ENCODE results near the gene DNM3. TPM values are rescaled to one million over a fixed set of nuclear protein-coding genes. Genes with fewer than 3 reads are reported as not detected.

Gene DNM3
- polyA plus RNA-seq, 1 of the 3 experiments (the other 2 are of a cell fraction): 0.43 TPM

DNA sequence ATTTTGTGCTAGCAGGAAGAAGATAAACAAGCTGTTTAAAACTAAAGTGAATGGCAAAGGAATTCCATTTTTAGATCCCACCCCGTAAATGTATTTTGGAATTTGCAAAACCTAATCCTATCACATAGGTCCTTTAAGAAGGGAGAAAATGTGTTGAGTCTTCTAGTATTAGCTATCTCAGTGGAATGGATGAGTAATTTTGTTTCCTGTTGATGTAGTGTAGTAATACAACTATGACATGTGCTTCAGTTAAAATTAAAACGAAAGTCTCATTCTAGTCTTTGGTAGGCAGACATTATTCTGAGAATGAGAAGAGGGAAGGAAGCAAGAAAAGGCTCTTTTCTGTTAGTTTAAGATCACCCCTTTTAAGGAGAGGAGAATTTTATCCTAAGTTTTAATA, 313.3 kb downstream of the DNM3 start:
- DNase-seq: no peak
- H2AFZ ChIP-seq (ENCODE audit: low read depth): peak overlapping the region; percentile 51
- no peaks in the 10 kb centered on the region for H3K9me3 ChIP-seq
- H3F3A ChIP-seq (replicated peaks; ENCODE audit: insufficient read depth): peaks cover 14% of the 10 kb centered on the region
- no peaks in the 10 kb centered on the region for H4K20me1 ChIP-seq (ENCODE audit: insufficient read depth)
- H3K9ac ChIP-seq: peak overlapping the region; percentile 70
- peaks cover 3 to 15% of the 10 kb centered on the region in 2 experiments; a peak in 3 of 4 replicates for H3K4me1 ChIP-seq (ENCODE audit: control insufficient read depth in 1 of 2, insufficient read depth in 2 of 2, low read depth in 1 of 2, low read length in 1 of 2)
- no peaks in the 10 kb centered on the region for H3K9me2 ChIP-seq
- ChIA-PET POLR2A (no interaction called here), CTCF (interaction anchor here (1.9 kb wide), 1 partner anchor 245 kb away, joined by 6 read pairs; no protein-coding TSS in a partner anchor)
- no peaks in the 10 kb centered on the region for H3K36me3 ChIP-seq (replicated peaks in 1 of 2; ENCODE audit: control insufficient read depth in 1 of 2, insufficient read depth in 2 of 2, low read length in 1 of 2)
- H3K27ac ChIP-seq (ENCODE audit: low read depth in 2 of 2, low read length in 1 of 2): peak overlapping the region; percentile 89 to 96
- no peaks in the 10 kb centered on the region for H3K27me3 ChIP-seq (ENCODE audit: insufficient read depth)
- H3K4me2 ChIP-seq: peak overlapping the region; percentile 52
- no peak overlapping the region for H3K4me3 ChIP-seq (ENCODE audit: low read depth in 2 of 2, low read length in 1 of 2)
- TF ChIP-seq, protein P1, sequence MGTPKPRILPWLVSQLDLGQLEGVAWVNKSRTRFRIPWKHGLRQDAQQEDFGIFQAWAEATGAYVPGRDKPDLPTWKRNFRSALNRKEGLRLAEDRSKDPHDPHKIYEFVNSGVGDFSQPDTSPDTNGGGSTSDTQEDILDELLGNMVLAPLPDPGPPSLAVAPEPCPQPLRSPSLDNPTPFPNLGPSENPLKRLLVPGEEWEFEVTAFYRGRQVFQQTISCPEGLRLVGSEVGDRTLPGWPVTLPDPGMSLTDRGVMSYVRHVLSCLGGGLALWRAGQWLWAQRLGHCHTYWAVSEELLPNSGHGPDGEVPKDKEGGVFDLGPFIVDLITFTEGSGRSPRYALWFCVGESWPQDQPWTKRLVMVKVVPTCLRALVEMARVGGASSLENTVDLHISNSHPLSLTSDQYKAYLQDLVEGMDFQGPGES (IDR thresholded peaks at IDR 0.05; ENCODE audit: low read depth, low read length): no peak
- TF ChIP-seq RAD21 (IDR thresholded peaks at IDR 0.05; ENCODE audit: low read length): no peak
- no peak for TF ChIP-seq RFX5 (IDR thresholded peaks at IDR 0.05; ENCODE audit: low read length)
- TF ChIP-seq FOXM1 (IDR thresholded peaks at IDR 0.05; ENCODE audit: low read depth): peak; percentile 57; the same call in 1 of the 2 replicates
- TF ChIP-seq MEF2A (IDR thresholded peaks at IDR 0.05; ENCODE audit: borderline replicate concordance, low read depth): 0 out of 2 replicates have a peak, but pooled peaks have one; percentile 34
- TF ChIP-seq FOSL2 (IDR thresholded peaks at IDR 0.05; ENCODE audit: borderline replicate concordance, low read depth): peak; percentile 86
- TF ChIP-seq POLR2AphosphoS5 (IDR thresholded peaks at IDR 0.05; ENCODE audit: low read depth, low read length): peak; percentile 41; the same call in 1 of the 2 replicates
- no peak for TF ChIP-seq FOXJ3 (CRISPR knock-in tag; IDR thresholded peaks at IDR 0.05)
- peak; percentile 83 for TF ChIP-seq JUND (IDR thresholded peaks at IDR 0.05)
- TF ChIP-seq CHD2 (IDR thresholded peaks at IDR 0.05; ENCODE audit: low read length, partially characterized antibody): no peak
- TF ChIP-seq TCF12 (IDR thresholded peaks at IDR 0.05): peak; percentile 79
- peak; percentile 51; the same call in 1 of the 2 replicates for TF ChIP-seq NFIC (IDR thresholded peaks at IDR 0.05; ENCODE audit: borderline replicate concordance)
- TF ChIP-seq, protein P2, sequence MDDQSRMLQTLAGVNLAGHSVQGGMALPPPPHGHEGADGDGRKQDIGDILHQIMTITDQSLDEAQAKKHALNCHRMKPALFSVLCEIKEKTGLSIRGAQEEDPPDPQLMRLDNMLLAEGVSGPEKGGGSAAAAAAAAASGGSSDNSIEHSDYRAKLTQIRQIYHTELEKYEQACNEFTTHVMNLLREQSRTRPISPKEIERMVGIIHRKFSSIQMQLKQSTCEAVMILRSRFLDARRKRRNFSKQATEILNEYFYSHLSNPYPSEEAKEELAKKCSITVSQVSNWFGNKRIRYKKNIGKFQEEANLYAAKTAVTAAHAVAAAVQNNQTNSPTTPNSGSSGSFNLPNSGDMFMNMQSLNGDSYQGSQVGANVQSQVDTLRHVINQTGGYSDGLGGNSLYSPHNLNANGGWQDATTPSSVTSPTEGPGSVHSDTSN (IDR thresholded peaks at IDR 0.05): peak; percentile 49; the same call in 1 of the 2 replicates
- TF ChIP-seq, protein P3, sequence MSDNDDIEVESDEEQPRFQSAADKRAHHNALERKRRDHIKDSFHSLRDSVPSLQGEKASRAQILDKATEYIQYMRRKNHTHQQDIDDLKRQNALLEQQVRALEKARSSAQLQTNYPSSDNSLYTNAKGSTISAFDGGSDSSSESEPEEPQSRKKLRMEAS (IDR thresholded peaks at IDR 0.05; ENCODE audit: low read depth): peak; percentile 88
- TF ChIP-seq EP300 (IDR thresholded peaks at IDR 0.05; ENCODE audit: borderline replicate concordance in 1 of 2, low read depth in 1 of 2, low read length in 1 of 2): peak in 1 of 2 experiments; percentile 68; a peak in 1 of 4 replicates
- 11% methylated on average over 2 of the region's 2 CpGs for WGBS (ENCODE audit: low lambda C conversion rate)
- H3K79me2 ChIP-seq (ENCODE audit: insufficient read depth): no peaks in the 10 kb centered on the region

DNA sequence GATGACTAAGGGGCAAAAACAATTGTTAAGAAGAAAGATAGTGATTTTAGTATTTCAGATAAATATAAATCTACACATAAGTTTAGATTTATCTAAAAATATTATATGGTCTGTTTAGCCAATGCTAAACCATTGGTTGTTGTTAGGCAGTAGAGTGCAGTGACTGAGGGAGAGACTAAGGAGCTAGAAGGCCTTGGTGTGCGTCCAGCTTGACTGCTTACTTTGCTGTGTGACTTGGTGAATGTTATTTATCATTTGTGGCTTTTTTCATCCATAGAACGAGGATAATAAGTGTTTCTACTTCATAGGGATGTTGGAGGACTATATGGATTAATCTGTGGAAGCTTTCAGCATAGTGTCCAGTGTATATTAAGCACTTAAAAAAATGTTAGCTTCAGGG, 314.5 kb downstream of the DNM3 start:
- Histone ChIP-seq H3K4me2 (no peak overlapping the region), H2AFZ (ENCODE audit: low read depth) (peak overlapping the region; percentile 51), H3K27ac (ENCODE audit: low read depth in 2 of 2, low read length in 1 of 2) (peak overlapping the region in 1 of 2 experiments; percentile 96; a peak in 3 of 4 replicates), H3K9me3 (no peaks in the 10 kb centered on the region), H3K27me3 (ENCODE audit: insufficient read depth) (no peaks in the 10 kb centered on the region), H3K79me2 (ENCODE audit: insufficient read depth) (no peaks in the 10 kb centered on the region), H3K9me2 (no peaks in the 10 kb centered on the region), H3K36me3 (replicated peaks in 1 of 2; ENCODE audit: control insufficient read depth in 1 of 2, insufficient read depth in 2 of 2, low read length in 1 of 2) (no peaks in the 10 kb centered on the region), H3K9ac (no peak overlapping the region), H3K4me3 (ENCODE audit: low read depth in 2 of 2, low read length in 1 of 2) (no peak overlapping the region), H4K20me1 (ENCODE audit: insufficient read depth) (no peaks in the 10 kb centered on the region), H3K4me1 (ENCODE audit: control insufficient read depth in 1 of 2, insufficient read depth in 2 of 2, low read depth in 1 of 2, low read length in 1 of 2) (peaks cover 3 to 13% of the 10 kb centered on the region in 2 experiments; a peak in 2 of 4 replicates), H3F3A (replicated peaks; ENCODE audit: insufficient read depth) (peaks cover 14% of the 10 kb centered on the region)
- no peak for DNase-seq
- 87% methylated on average over 2 of the region's 2 CpGs for WGBS (ENCODE audit: low lambda C conversion rate)
- ChIA-PET CTCF (interaction anchor here (1.9 kb wide), 1 partner anchor 244 kb away, joined by 6 read pairs; no protein-coding TSS in a partner anchor), POLR2A (no interaction called here)
- TF ChIP-seq SMC3 (IDR thresholded peaks at IDR 0.05; ENCODE audit: low read depth, low read length) (no peak), RFX5 (IDR thresholded peaks at IDR 0.05; ENCODE audit: low read length) (no peak), MEF2A (IDR thresholded peaks at IDR 0.05; ENCODE audit: borderline replicate concordance, low read depth) (no peak), TAF1 (IDR thresholded peaks at IDR 0.05; ENCODE audit: borderline replicate concordance, low read depth, low read length) (no peak), GATA2 (CRISPR knock-in tag; IDR thresholded peaks at IDR 0.05) (no peak), GABPA (IDR thresholded peaks at IDR 0.05; ENCODE audit: low read depth) (no peak), TCF12 (IDR thresholded peaks at IDR 0.05) (no peak), EZH2phosphoT487 (IDR thresholded peaks at IDR 0.05; ENCODE audit: borderline replicate concordance, low read depth) (no peak)
- TF ChIP-seq, protein P4, sequence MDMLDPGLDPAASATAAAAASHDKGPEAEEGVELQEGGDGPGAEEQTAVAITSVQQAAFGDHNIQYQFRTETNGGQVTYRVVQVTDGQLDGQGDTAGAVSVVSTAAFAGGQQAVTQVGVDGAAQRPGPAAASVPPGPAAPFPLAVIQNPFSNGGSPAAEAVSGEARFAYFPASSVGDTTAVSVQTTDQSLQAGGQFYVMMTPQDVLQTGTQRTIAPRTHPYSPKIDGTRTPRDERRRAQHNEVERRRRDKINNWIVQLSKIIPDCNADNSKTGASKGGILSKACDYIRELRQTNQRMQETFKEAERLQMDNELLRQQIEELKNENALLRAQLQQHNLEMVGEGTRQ (IDR thresholded peaks at IDR 0.05; ENCODE audit: borderline replicate concordance, low read depth, low read length): no peak
- TF ChIP-seq, protein P5, sequence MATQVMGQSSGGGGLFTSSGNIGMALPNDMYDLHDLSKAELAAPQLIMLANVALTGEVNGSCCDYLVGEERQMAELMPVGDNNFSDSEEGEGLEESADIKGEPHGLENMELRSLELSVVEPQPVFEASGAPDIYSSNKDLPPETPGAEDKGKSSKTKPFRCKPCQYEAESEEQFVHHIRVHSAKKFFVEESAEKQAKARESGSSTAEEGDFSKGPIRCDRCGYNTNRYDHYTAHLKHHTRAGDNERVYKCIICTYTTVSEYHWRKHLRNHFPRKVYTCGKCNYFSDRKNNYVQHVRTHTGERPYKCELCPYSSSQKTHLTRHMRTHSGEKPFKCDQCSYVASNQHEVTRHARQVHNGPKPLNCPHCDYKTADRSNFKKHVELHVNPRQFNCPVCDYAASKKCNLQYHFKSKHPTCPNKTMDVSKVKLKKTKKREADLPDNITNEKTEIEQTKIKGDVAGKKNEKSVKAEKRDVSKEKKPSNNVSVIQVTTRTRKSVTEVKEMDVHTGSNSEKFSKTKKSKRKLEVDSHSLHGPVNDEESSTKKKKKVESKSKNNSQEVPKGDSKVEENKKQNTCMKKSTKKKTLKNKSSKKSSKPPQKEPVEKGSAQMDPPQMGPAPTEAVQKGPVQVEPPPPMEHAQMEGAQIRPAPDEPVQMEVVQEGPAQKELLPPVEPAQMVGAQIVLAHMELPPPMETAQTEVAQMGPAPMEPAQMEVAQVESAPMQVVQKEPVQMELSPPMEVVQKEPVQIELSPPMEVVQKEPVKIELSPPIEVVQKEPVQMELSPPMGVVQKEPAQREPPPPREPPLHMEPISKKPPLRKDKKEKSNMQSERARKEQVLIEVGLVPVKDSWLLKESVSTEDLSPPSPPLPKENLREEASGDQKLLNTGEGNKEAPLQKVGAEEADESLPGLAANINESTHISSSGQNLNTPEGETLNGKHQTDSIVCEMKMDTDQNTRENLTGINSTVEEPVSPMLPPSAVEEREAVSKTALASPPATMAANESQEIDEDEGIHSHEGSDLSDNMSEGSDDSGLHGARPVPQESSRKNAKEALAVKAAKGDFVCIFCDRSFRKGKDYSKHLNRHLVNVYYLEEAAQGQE (IDR thresholded peaks at IDR 0.05; ENCODE audit: low read depth, low read length): no peak
